ENCODE data around the gene KCNJ9. TPM values are rescaled to one million over a fixed set of nuclear protein-coding genes. Genes with fewer than 3 reads are reported as not detected.

Gene KCNJ9
- total and polyA plus RNA-seq, 2 of the 13 experiments (the other 11 are each of a cell fraction or from before 2014, with no cell fraction given): not detected

- no peak for TF ChIP-seq ZNF567 (CRISPR knock-in tag; IDR thresholded peaks at IDR 0.05; ENCODE audit: borderline replicate concordance)
- no peak for TF ChIP-seq HMG20A (CRISPR knock-in tag; IDR thresholded peaks at IDR 0.05; ENCODE audit: borderline replicate concordance)
- TF ChIP-seq NR3C1 (CRISPR knock-in tag; IDR thresholded peaks at IDR 0.05): no peak
- TF ChIP-seq HNF1A (IDR thresholded peaks at IDR 0.05; ENCODE audit: low read depth): no peak
- TF ChIP-seq HNF1A (CRISPR knock-in tag; IDR thresholded peaks at IDR 0.05; ENCODE audit: borderline replicate concordance): no peak
- TF ChIP-seq, protein P1, sequence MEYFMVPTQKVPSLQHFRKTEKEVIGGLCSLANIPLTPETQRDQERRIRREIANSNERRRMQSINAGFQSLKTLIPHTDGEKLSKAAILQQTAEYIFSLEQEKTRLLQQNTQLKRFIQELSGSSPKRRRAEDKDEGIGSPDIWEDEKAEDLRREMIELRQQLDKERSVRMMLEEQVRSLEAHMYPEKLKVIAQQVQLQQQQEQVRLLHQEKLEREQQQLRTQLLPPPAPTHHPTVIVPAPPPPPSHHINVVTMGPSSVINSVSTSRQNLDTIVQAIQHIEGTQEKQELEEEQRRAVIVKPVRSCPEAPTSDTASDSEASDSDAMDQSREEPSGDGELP (IDR thresholded peaks at IDR 0.05; ENCODE audit: borderline replicate concordance, low read depth): peak; percentile 47; the same call in 1 of the 2 replicates
- TF ChIP-seq MAFF (IDR thresholded peaks at IDR 0.05; ENCODE audit: low read depth, low read length): no peak
- peak; percentile 15; the same call in 1 of the 2 replicates for TF ChIP-seq ARID5B (CRISPR knock-in tag; IDR thresholded peaks at IDR 0.05)
- TF ChIP-seq, protein P2, sequence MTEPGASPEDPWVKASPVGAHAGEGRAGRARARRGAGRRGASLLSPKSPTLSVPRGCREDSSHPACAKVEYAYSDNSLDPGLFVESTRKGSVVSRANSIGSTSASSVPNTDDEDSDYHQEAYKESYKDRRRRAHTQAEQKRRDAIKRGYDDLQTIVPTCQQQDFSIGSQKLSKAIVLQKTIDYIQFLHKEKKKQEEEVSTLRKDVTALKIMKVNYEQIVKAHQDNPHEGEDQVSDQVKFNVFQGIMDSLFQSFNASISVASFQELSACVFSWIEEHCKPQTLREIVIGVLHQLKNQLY (CRISPR knock-in tag; IDR thresholded peaks at IDR 0.05): no peak
- TF ChIP-seq ADNP (CRISPR knock-in tag; IDR thresholded peaks at IDR 0.05): no peak
- no peak for TF ChIP-seq ZNF562 (CRISPR knock-in tag; IDR thresholded peaks at IDR 0.05; ENCODE audit: borderline replicate concordance)
- TF ChIP-seq ZNF558 (CRISPR knock-in tag; IDR thresholded peaks at IDR 0.05; ENCODE audit: borderline replicate concordance): no peak
- no peak for TF ChIP-seq PRPF4 (IDR thresholded peaks at IDR 0.05; ENCODE audit: low read depth, low read length, poor library complexity, severe bottlenecking)
- peak; percentile 65 for TF ChIP-seq ASH2L (IDR thresholded peaks at IDR 0.05; ENCODE audit: insufficient read length, low read depth, low read length)
- TF ChIP-seq, protein P3, sequence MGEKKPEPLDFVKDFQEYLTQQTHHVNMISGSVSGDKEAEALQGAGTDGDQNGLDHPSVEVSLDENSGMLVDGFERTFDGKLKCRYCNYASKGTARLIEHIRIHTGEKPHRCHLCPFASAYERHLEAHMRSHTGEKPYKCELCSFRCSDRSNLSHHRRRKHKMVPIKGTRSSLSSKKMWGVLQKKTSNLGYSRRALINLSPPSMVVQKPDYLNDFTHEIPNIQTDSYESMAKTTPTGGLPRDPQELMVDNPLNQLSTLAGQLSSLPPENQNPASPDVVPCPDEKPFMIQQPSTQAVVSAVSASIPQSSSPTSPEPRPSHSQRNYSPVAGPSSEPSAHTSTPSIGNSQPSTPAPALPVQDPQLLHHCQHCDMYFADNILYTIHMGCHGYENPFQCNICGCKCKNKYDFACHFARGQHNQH (CRISPR knock-in tag; IDR thresholded peaks at IDR 0.05): 0 out of 2 replicates have a peak, but pooled peaks have one; percentile 30
- TF ChIP-seq ZNF7 (CRISPR knock-in tag; IDR thresholded peaks at IDR 0.05): no peak
- no peak for TF ChIP-seq TOPORS (CRISPR knock-in tag; IDR thresholded peaks at IDR 0.05)
- TF ChIP-seq GATAD1 (CRISPR knock-in tag; IDR thresholded peaks at IDR 0.05): no peak
- no peak for TF ChIP-seq ZNF317 (CRISPR knock-in tag; IDR thresholded peaks at IDR 0.05)
Observed at GRCh38 chr1:160070243-160071163, 10.8 kb upstream of the KCNJ9 start (continued).
